Activated CD8-positive, alpha-beta T cell treated with anti-CD3 and anti-CD28 coated beads for 36 hours (primary cell): ENCODE results near the gene RIPOR3. TPM values are rescaled to one million over a fixed set of nuclear protein-coding genes. Genes with fewer than 3 reads are reported as not detected.

ENCODE experiments used
- ATAC-seq: fragments of 200-7000 bp; cut with Tn5 transposase; one replicate; pipeline ENCODE4 v1.10.0; 2021; ENCODE audit warnings: mild to moderate bottlenecking, moderate library complexity
- CTCF ChIA-PET: fragments of 350-600 bp; sonication (Branson Sonifier 250); formaldehyde crosslinking; loops from one replicate; lab custom pipeline; 2021; ENCODE audit warnings: antibody characterized with exemption; lab: Charles Lee
- POLR2A ChIA-PET: fragments of 350-600 bp; sonication (Branson Sonifier 250); formaldehyde crosslinking; loops from one replicate; lab custom pipeline; 2021; ENCODE audit warnings: antibody characterized with exemption; lab: Charles Lee
- DNase-seq: peaks from one replicate; pipeline ENCODE4 v3.0.0-alpha.2; 2020
- H3K27ac Mint-ChIP-seq: one replicate; pipeline ENCODE4 v1.8.0; 2021; ENCODE audit warnings: mild to moderate bottlenecking, mixed read lengths
- H3K27me3 Mint-ChIP-seq: one replicate; pipeline ENCODE4 v1.8.0; 2021; ENCODE audit warnings: mixed read lengths
- H3K36me3 Mint-ChIP-seq: one replicate; pipeline ENCODE4 v1.8.0; 2021; ENCODE audit warnings: low read depth, mixed read lengths
- H3K4me1 Mint-ChIP-seq: one replicate; pipeline ENCODE4 v1.8.0; 2021; ENCODE audit warnings: low read depth, mixed read lengths
- H3K4me3 Mint-ChIP-seq: one replicate; pipeline ENCODE4 v1.8.0; 2021; ENCODE audit warnings: mild to moderate bottlenecking, moderate library complexity, mixed read lengths
- H3K9me3 Mint-ChIP-seq: one replicate; pipeline ENCODE4 v1.8.0; 2021; ENCODE audit warnings: mixed read lengths
- intact Hi-C: fragments of 100-400 bp; cut with micrococcal nuclease; formaldehyde crosslinking; loops from one replicate; pipeline ENCODE4 v1.10.0; 2022
- total RNA-seq, 2 experiments: library from RNA; stranded (reverse); gene quantifications; one replicate each; pipeline ENCODE4 v1.2.3, GENCODE V29; 2021
- TF ChIP-seq, protein P1 (sequence below): fragments of 200-600 bp; IDR thresholded peaks from one replicate; pipeline ENCODE4 v1.8.0; 2022; ENCODE audit warnings: antibody characterized with exemption, mild to moderate bottlenecking

Gene RIPOR3
- total RNA-seq, 2 experiments from 2014 or later, result not detected

GRCh38 chr20:50681359-50682064, 9.8 kb downstream of the RIPOR3 start:
- ChIA-PET POLR2A (no interaction called here), CTCF (interaction anchor here (0.6 to 1.5 kb wide), 4 partner anchors 14 to 87 kb away, joined by 3 to 5 read pairs (median 4); no protein-coding TSS in a partner anchor)
- H3K9me3 Mint-ChIP-seq, result no peaks in the 10 kb centered on the region
- no peaks in the 10 kb centered on the region for H3K4me1 Mint-ChIP-seq
- no peaks in the 10 kb centered on the region for H3K27me3 Mint-ChIP-seq
- no peaks in the 10 kb centered on the region for H3K36me3 Mint-ChIP-seq
- no peak overlapping the region for H3K4me3 Mint-ChIP-seq
- ATAC-seq (no peak), DNase-seq (no peak)
- intact Hi-C loops, result no loop called here
- TF ChIP-seq, protein P1, sequence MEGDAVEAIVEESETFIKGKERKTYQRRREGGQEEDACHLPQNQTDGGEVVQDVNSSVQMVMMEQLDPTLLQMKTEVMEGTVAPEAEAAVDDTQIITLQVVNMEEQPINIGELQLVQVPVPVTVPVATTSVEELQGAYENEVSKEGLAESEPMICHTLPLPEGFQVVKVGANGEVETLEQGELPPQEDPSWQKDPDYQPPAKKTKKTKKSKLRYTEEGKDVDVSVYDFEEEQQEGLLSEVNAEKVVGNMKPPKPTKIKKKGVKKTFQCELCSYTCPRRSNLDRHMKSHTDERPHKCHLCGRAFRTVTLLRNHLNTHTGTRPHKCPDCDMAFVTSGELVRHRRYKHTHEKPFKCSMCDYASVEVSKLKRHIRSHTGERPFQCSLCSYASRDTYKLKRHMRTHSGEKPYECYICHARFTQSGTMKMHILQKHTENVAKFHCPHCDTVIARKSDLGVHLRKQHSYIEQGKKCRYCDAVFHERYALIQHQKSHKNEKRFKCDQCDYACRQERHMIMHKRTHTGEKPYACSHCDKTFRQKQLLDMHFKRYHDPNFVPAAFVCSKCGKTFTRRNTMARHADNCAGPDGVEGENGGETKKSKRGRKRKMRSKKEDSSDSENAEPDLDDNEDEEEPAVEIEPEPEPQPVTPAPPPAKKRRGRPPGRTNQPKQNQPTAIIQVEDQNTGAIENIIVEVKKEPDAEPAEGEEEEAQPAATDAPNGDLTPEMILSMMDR, result no peak
- H3K27ac Mint-ChIP-seq, result no peak overlapping the region

GRCh38 chr20:50680105-50680960, 11.0 kb downstream of the RIPOR3 start:
- no peaks in the 10 kb centered on the region for H3K4me1 Mint-ChIP-seq
- no peak for ATAC-seq
- TF ChIP-seq, protein P1, result no peak
- H3K27me3 Mint-ChIP-seq, result no peaks in the 10 kb centered on the region
- H3K27ac Mint-ChIP-seq, result no peak overlapping the region
- H3K36me3 Mint-ChIP-seq, result no peaks in the 10 kb centered on the region
- intact Hi-C loops, result no loop called here
- ChIA-PET POLR2A (no interaction called here), CTCF (interaction anchor here (0.7 to 1.5 kb wide), 3 partner anchors 13 to 69 kb away, joined by 3 to 4 read pairs (median 3); no protein-coding TSS in a partner anchor)
- H3K4me3 Mint-ChIP-seq, result no peak overlapping the region
- DNase-seq, result no peak
- no peaks in the 10 kb centered on the region for H3K9me3 Mint-ChIP-seq

DNA sequence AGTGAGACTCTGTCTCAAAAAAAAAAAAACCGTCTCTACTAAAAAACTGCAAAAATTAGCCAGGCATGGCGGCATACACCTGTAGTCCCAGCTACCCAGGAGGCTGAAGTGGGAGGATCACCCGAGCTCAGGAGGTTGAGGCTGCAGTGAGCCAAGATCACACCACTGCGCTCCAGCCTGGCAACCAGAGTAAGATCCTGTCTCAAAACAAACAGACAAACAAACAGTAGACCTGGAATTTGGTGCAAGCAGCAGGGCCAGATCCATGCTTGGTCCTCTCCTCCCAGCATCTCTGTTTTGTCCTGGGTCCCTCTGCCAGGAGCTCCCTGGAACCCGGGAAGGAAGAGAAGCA, 11.6 kb downstream of the RIPOR3 start:
- no peaks in the 10 kb centered on the region for H3K27me3 Mint-ChIP-seq
- no peak overlapping the region for H3K4me3 Mint-ChIP-seq
- POLR2A ChIA-PET, result no interaction called here
- ATAC-seq (no peak), DNase-seq (no peak)
- no peak overlapping the region for H3K27ac Mint-ChIP-seq
- no peaks in the 10 kb centered on the region for H3K36me3 Mint-ChIP-seq
- no peaks in the 10 kb centered on the region for H3K4me1 Mint-ChIP-seq
- CTCF ChIA-PET, result no interaction called here
- intact Hi-C loops, result no loop called here
- no peaks in the 10 kb centered on the region for H3K9me3 Mint-ChIP-seq
- TF ChIP-seq, protein P1, result no peak

- Mint-ChIP-seq H3K36me3 (no peaks in the 10 kb centered on the region), H3K4me3 (no peak overlapping the region), H3K27me3 (no peaks in the 10 kb centered on the region), H3K27ac (no peak overlapping the region), H3K9me3 (no peaks in the 10 kb centered on the region), H3K4me1 (no peaks in the 10 kb centered on the region)
- POLR2A ChIA-PET, result no interaction called here
- TF ChIP-seq, protein P1, result no peak
- no peak for ATAC-seq
- intact Hi-C loops, result no loop called here
- no peak for DNase-seq
- CTCF ChIA-PET, result interaction anchor here (0.9 kb wide), 1 partner anchor 53 kb away, joined by 3 read pairs; no protein-coding TSS in a partner anchor
Measured at GRCh38 chr20:50678169-50678898, 13.0 kb downstream of the RIPOR3 start.
